ENCODE measurements around the gene ROBO2. TPM values are rescaled to one million over a fixed set of nuclear protein-coding genes. Genes with fewer than 3 reads are reported as not detected.

The ROBO2 gene
- total and polyA plus RNA-seq, 10 of the 15 experiments (the other 5 are each of a cell fraction or from before 2014, with no cell fraction given), result 0.22 to 2.5 (median 0.81) TPM

DNA sequence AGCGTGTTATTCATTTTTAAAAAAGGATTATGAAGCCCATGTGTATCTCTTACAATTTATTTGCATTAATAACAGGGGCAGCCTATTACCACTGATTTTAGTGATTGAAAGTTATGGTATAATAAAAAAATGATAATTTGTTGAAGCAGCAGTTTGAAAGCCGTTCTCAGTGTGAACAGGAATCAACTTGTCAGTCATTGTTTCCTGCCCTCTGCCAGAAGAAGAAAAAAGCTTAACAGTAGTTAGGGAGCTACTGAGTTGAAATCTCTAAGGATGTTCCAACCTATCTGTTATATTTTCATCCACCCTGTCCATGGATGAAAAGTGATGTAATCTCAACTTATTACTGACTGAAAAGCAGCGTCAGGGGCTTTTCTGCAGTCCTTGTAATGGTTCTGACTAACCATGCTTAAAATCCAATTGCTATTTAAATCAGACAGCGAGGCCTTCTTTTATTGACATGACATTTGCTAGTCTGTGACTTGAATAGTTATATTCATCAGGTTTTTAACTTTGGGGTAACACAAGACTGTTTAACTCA lies 486.7 kb downstream of the ROBO2 start:
- no peak for DNase-seq (ENCODE audit: low read depth, low spot score)
- TF ChIP-seq RELA (IDR thresholded peaks at IDR 0.05; ENCODE audit: borderline replicate concordance, partially characterized antibody), result no peak
- no peak for TF ChIP-seq ZNF687 (IDR thresholded peaks at IDR 0.05)
- TF ChIP-seq, protein P1, sequence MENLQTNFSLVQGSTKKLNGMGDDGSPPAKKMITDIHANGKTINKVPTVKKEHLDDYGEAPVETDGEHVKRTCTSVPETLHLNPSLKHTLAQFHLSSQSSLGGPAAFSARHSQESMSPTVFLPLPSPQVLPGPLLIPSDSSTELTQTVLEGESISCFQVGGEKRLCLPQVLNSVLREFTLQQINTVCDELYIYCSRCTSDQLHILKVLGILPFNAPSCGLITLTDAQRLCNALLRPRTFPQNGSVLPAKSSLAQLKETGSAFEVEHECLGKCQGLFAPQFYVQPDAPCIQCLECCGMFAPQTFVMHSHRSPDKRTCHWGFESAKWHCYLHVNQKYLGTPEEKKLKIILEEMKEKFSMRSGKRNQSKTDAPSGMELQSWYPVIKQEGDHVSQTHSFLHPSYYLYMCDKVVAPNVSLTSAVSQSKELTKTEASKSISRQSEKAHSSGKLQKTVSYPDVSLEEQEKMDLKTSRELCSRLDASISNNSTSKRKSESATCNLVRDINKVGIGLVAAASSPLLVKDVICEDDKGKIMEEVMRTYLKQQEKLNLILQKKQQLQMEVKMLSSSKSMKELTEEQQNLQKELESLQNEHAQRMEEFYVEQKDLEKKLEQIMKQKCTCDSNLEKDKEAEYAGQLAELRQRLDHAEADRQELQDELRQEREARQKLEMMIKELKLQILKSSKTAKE (IDR thresholded peaks at IDR 0.05; ENCODE audit: low read depth, poor library complexity, severe bottlenecking), result no peak
- no peak for TF ChIP-seq BRCA1 (IDR thresholded peaks at IDR 0.05; ENCODE audit: low read depth, low read length)
- no peak for TF ChIP-seq SREBF2 (IDR thresholded peaks at IDR 0.05; ENCODE audit: low read length)
- no peak overlapping the region for H2AFZ ChIP-seq (ENCODE audit: control insufficient read depth, low read depth, low read length)
- no peak overlapping the region for H3K4me3 ChIP-seq
- in situ Hi-C loops (cut with MboI), result no loop called here
- ATAC-seq, result no peak
- H3K27ac ChIP-seq (ENCODE audit: control insufficient read depth, insufficient read depth), result no peak overlapping the region
- no TSS peak for BruUV-seq (replicated peaks)
- CTCF ChIA-PET, result interaction anchor here (0.5 kb wide), 1 partner anchor 50 kb away, joined by 4 read pairs; no protein-coding TSS in a partner anchor
- no peaks in the 10 kb centered on the region for H4K20me1 ChIP-seq (ENCODE audit: control insufficient read depth, insufficient read depth)
- intact Hi-C loops (cut with micrococcal nuclease; ENCODE audit: unreplicated experiment), result no loop called here
- no peak overlapping the region for H3K4me2 ChIP-seq (ENCODE audit: control insufficient read depth, insufficient read depth)
- FAIRE-seq, result no peak
- H3K9me3 ChIP-seq (replicated peaks; ENCODE audit: control insufficient read depth, insufficient read depth, low read length), result no peaks in the 10 kb centered on the region
- no peak overlapping the region for H3K9ac ChIP-seq (ENCODE audit: control insufficient read depth, insufficient read depth, low read length)
- POLR2A ChIA-PET, result no interaction called here
- H3K36me3 ChIP-seq (ENCODE audit: control insufficient read depth in 2 of 2, insufficient read depth in 2 of 2, low read length in 1 of 2), result no peaks in the 10 kb centered on the region
- WGBS (ENCODE audit: insufficient coverage, insufficient replicate concordance, low lambda C conversion rate, missing lambda C conversion rate), result 24% methylated on average over 4 of the region's 4 CpGs
- RAD21 ChIA-PET (ENCODE audit: unreplicated experiment), result interaction anchor here (0.6 kb wide), 1 partner anchor 1776 kb away, joined by 4 read pairs; no protein-coding TSS in a partner anchor
- no peaks in the 10 kb centered on the region for H3K4me1 ChIP-seq (ENCODE audit: control insufficient read depth, insufficient read depth, low read length)
- H3K79me2 ChIP-seq (ENCODE audit: control insufficient read depth, insufficient read depth, low read length), result no peaks in the 10 kb centered on the region
- SMC1A ChIA-PET (ENCODE audit: uncharacterized antibody, unreplicated experiment), result no interaction called here
- H3K27me3 ChIP-seq (replicated peaks in 1 of 2; ENCODE audit: control insufficient read depth in 2 of 2, insufficient read depth in 2 of 2, low read length in 1 of 2), result no peaks in the 10 kb centered on the region

Measured in GM12878 (cell line).